Measurements from ENCODE around the gene ABHD2. TPM values are rescaled to one million over a fixed set of nuclear protein-coding genes. Genes with fewer than 3 reads are reported as not detected.

The ABHD2 gene
- total RNA-seq, 4 donors from 2014 or later, result 37.8 to 81.5 (median 58.3) TPM

- in situ Hi-C loops (cut with MboI; ENCODE audit: low pct_ligation_motif_present in 1 of 4, low pct_unique_long_range_greater_than_20kb in 1 of 4, low sequenced_read_pairs in 3 of 4) (no loop called here), intact Hi-C loops (cut with DNase I; ENCODE audit: low total_unique reads) (no loop called here)
- DNase-seq, result no peak
- no peak overlapping the region for H3K27ac ChIP-seq
- H3K27me3 ChIP-seq, result no peaks in the 10 kb centered on the region
- 77 to 83% methylated on average over 2 of the region's 2 CpGs for WGBS, 2 donors (ENCODE audit: low coverage in 1 of 2)
- H3K36me3 ChIP-seq, result no peaks in the 10 kb centered on the region
- no peaks in the 10 kb centered on the region for H3K9me3 ChIP-seq
- peaks cover 15 to 56% (median 21%) of the 10 kb centered on the region in 4 donors for H3K4me1 ChIP-seq
- TF ChIP-seq POLR2A (IDR thresholded peaks at IDR 0.05), result no peak
- TF ChIP-seq CTCF (IDR thresholded peaks at IDR 0.05), result no peak
- no peak for TF ChIP-seq POLR2AphosphoS5 (IDR thresholded peaks at IDR 0.05)
- no peak for TF ChIP-seq EP300 (IDR thresholded peaks at IDR 0.05; ENCODE audit: low read depth)
- H3K4me3 ChIP-seq, result no peak overlapping the region
Observed at GRCh38 chr15:89141885-89142284, 53.6 kb downstream of the ABHD2 start.

GRCh38 chr15:89142423-89142822 lies 54.2 kb downstream of the ABHD2 start:
- TF ChIP-seq EP300 (IDR thresholded peaks at IDR 0.05; ENCODE audit: low read depth) (no peak), CTCF (IDR thresholded peaks at IDR 0.05) (no peak), POLR2A (IDR thresholded peaks at IDR 0.05) (no peak), POLR2AphosphoS5 (IDR thresholded peaks at IDR 0.05) (no peak)
- intact Hi-C loops (cut with DNase I; ENCODE audit: low total_unique reads) (no loop called here), in situ Hi-C loops (cut with MboI; ENCODE audit: low pct_ligation_motif_present in 1 of 4, low pct_unique_long_range_greater_than_20kb in 1 of 4, low sequenced_read_pairs in 3 of 4) (no loop called here)
- H3K27me3 ChIP-seq, result no peaks in the 10 kb centered on the region
- no peaks in the 10 kb centered on the region for H3K9me3 ChIP-seq
- DNase-seq, result no peak
- no peak overlapping the region for H3K4me3 ChIP-seq
- 72 to 74% methylated on average over 4 to 5 of the region's 5 CpGs for WGBS, 2 donors (ENCODE audit: low coverage in 1 of 2)
- H3K27ac ChIP-seq, result no peak overlapping the region
- H3K36me3 ChIP-seq, result no peaks in the 10 kb centered on the region
- H3K4me1 ChIP-seq, result peaks cover 9 to 51% (median 15%) of the 10 kb centered on the region in 4 donors

DNA sequence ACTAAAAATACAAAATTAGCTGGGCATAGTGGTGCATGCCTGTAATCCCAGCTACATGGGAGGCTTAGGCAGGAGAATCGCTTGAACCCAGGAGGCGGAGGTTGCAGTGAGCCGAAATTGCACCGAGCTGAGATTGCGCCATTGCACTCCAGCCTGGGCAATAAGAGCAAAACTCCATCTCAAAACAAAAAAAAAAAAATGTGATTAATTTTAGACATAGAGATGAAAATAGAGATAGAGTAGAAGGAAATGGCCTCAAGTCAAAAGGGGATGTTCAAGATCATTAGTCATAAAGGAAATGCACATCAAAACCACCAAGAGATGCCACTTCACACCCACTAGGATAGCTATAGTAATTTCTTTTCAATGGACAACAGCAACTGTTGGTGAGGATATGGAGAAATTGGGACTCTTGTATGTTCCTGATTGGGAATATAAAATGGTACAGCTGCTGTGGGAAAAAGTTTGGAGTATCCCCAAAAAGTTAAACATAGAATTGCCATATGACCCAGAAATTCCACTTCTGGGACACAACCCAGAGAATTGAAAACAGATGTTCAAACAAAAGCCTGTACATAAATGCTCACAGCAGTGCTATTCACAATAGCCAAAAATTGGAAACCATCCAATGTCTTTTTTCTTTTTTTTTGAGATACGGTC lies 55.4 kb downstream of the ABHD2 start:
- TF ChIP-seq POLR2A (IDR thresholded peaks at IDR 0.05) (no peak), EP300 (IDR thresholded peaks at IDR 0.05; ENCODE audit: low read depth) (no peak), POLR2AphosphoS5 (IDR thresholded peaks at IDR 0.05) (no peak)
- WGBS, 2 donors (ENCODE audit: low coverage in 1 of 2), result 71 to 90% methylated on average over 2 to 6 of the region's 6 CpGs
- no peaks in the 10 kb centered on the region for H3K9me3 ChIP-seq
- intact Hi-C loops (cut with DNase I; ENCODE audit: low total_unique reads) (no loop called here), in situ Hi-C loops (cut with MboI; ENCODE audit: low pct_ligation_motif_present in 1 of 4, low pct_unique_long_range_greater_than_20kb in 1 of 4, low sequenced_read_pairs in 3 of 4) (no loop called here)
- DNase-seq, result no peak
- H3K27ac ChIP-seq, result peak overlapping the region; percentile 18 to 35 (median 27)
- H3K4me3 ChIP-seq, result no peak overlapping the region
- peaks cover 3 to 41% (median 11%) of the 10 kb centered on the region in 4 donors for H3K4me1 ChIP-seq
- H3K36me3 ChIP-seq, result no peaks in the 10 kb centered on the region
- no peaks in the 10 kb centered on the region for H3K27me3 ChIP-seq

- no peak for TF ChIP-seq POLR2A (IDR thresholded peaks at IDR 0.05)
- TF ChIP-seq EP300 (IDR thresholded peaks at IDR 0.05; ENCODE audit: low read depth), result no peak
- TF ChIP-seq POLR2AphosphoS5 (IDR thresholded peaks at IDR 0.05), result no peak
- no peak for TF ChIP-seq CTCF (IDR thresholded peaks at IDR 0.05)
- peak overlapping the region in 2 of 4 donors; percentile 18 to 34 for H3K27ac ChIP-seq
- WGBS, 2 donors (ENCODE audit: low coverage in 1 of 2), result 90 to 91% methylated on average over 3 of the region's 3 CpGs
- H3K36me3 ChIP-seq, result no peaks in the 10 kb centered on the region
- intact Hi-C loops (cut with DNase I; ENCODE audit: low total_unique reads), result no loop called here
- H3K9me3 ChIP-seq, result no peaks in the 10 kb centered on the region
- H3K4me1 ChIP-seq, result peaks cover 3 to 43% (median 11%) of the 10 kb centered on the region in 4 donors
- no peak overlapping the region for H3K4me3 ChIP-seq
- no peak for DNase-seq
- H3K27me3 ChIP-seq, result no peaks in the 10 kb centered on the region
- in situ Hi-C loops (cut with MboI; ENCODE audit: low pct_ligation_motif_present in 1 of 4, low pct_unique_long_range_greater_than_20kb in 1 of 4, low sequenced_read_pairs in 3 of 4), result no loop called here
Observed at GRCh38 chr15:89144491-89144890, 56.2 kb downstream of the ABHD2 start.
